ENCODE measurements around the gene ATIC.

DNA sequence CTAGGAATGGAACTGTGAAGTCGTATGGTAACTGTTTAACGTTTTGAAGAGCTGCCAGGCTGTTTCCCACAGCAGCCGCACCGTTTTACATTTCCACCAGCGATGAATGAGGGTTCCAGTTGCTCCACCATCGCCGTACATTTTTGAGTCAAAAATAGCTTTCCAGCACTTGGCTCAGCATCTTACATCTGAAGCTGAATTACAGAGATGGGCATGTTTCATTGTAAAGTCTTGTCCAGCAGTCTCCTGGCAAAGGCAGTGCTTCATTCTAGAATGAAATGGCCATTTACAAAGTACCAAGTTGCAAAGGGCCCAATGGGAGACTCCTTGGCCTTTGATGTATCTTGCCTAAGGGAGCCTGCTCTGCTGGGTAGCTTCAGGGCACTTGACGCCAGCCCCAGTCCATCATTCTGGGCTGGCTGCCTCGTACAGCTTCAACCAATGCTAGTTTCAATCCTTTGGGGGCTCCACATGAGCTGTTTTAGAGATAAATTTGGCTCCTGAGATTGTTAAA is 45.1 kb downstream of the ATIC start:
- TF ChIP-seq, protein P1, sequence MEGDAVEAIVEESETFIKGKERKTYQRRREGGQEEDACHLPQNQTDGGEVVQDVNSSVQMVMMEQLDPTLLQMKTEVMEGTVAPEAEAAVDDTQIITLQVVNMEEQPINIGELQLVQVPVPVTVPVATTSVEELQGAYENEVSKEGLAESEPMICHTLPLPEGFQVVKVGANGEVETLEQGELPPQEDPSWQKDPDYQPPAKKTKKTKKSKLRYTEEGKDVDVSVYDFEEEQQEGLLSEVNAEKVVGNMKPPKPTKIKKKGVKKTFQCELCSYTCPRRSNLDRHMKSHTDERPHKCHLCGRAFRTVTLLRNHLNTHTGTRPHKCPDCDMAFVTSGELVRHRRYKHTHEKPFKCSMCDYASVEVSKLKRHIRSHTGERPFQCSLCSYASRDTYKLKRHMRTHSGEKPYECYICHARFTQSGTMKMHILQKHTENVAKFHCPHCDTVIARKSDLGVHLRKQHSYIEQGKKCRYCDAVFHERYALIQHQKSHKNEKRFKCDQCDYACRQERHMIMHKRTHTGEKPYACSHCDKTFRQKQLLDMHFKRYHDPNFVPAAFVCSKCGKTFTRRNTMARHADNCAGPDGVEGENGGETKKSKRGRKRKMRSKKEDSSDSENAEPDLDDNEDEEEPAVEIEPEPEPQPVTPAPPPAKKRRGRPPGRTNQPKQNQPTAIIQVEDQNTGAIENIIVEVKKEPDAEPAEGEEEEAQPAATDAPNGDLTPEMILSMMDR (IDR thresholded peaks at IDR 0.05; ENCODE audit: poor library complexity, severe bottlenecking): no peak
- TF ChIP-seq POLR2AphosphoS5 (IDR thresholded peaks at IDR 0.05) (no peak), EZH2 (IDR thresholded peaks at IDR 0.05; ENCODE audit: borderline replicate concordance, insufficient read depth, low read length, poor library complexity, severe bottlenecking) (no peak), MXI1 (conservative IDR thresholded peaks at IDR 0.05; ENCODE audit: poor library complexity, severe bottlenecking) (no peak), SMC3 (conservative IDR thresholded peaks at IDR 0.05; ENCODE audit: poor library complexity) (no peak)
- TF ChIP-seq, protein P2, sequence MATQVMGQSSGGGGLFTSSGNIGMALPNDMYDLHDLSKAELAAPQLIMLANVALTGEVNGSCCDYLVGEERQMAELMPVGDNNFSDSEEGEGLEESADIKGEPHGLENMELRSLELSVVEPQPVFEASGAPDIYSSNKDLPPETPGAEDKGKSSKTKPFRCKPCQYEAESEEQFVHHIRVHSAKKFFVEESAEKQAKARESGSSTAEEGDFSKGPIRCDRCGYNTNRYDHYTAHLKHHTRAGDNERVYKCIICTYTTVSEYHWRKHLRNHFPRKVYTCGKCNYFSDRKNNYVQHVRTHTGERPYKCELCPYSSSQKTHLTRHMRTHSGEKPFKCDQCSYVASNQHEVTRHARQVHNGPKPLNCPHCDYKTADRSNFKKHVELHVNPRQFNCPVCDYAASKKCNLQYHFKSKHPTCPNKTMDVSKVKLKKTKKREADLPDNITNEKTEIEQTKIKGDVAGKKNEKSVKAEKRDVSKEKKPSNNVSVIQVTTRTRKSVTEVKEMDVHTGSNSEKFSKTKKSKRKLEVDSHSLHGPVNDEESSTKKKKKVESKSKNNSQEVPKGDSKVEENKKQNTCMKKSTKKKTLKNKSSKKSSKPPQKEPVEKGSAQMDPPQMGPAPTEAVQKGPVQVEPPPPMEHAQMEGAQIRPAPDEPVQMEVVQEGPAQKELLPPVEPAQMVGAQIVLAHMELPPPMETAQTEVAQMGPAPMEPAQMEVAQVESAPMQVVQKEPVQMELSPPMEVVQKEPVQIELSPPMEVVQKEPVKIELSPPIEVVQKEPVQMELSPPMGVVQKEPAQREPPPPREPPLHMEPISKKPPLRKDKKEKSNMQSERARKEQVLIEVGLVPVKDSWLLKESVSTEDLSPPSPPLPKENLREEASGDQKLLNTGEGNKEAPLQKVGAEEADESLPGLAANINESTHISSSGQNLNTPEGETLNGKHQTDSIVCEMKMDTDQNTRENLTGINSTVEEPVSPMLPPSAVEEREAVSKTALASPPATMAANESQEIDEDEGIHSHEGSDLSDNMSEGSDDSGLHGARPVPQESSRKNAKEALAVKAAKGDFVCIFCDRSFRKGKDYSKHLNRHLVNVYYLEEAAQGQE (IDR thresholded peaks at IDR 0.05; ENCODE audit: borderline replicate concordance): no peak

All from neural cell (in vitro differentiated cells).